Mesenchymal stem cell (in vitro differentiated cells and primary cell): ENCODE results near the gene KCNJ15.
A peak's percentile ranks its signal among the peaks of the same experiment; 100 is the strongest.

Experiments
- DNase-seq: peaks from one replicate; pipeline ENCODE4 v3.0.0-alpha.2; 2013
- H2AFZ ChIP-seq: one replicate; pipeline ENCODE4 v1.6.1; 2013; ENCODE audit warnings: low read depth, mild to moderate bottlenecking, control low read depth, inconsistent platforms, low read length, moderate library complexity
- H2AK5ac ChIP-seq: 2 replicates; pipeline ENCODE4 v1.6.1; 2013; ENCODE audit warnings: low read length, moderate library complexity, mild to moderate bottlenecking, inconsistent platforms; ENCODE audit not compliant: severe bottlenecking
- H2BK120ac ChIP-seq: one replicate; pipeline ENCODE4 v1.6.1; 2013; ENCODE audit warnings: low read depth, mild to moderate bottlenecking, inconsistent platforms, low read length, moderate library complexity
- H2BK12ac ChIP-seq, 2 experiments: one replicate each; pipeline ENCODE4 v1.6.1; 2013; ENCODE audit warnings: inconsistent platforms in 2 of 2, low read length in 2 of 2, mild to moderate bottlenecking in 2 of 2, moderate library complexity in 2 of 2, control low read depth in 1 of 2
- H2BK15ac ChIP-seq: one replicate; pipeline ENCODE4 v1.6.1; 2013; ENCODE audit warnings: mild to moderate bottlenecking, low read depth, inconsistent platforms; ENCODE audit not compliant: poor library complexity, severe bottlenecking
- H2BK5ac ChIP-seq: 2 replicates; pipeline ENCODE4 v1.6.1; 2013; ENCODE audit warnings: low read depth, mild to moderate bottlenecking, low read length, control low read depth, inconsistent platforms; ENCODE audit not compliant: poor library complexity, severe bottlenecking
- H3K14ac ChIP-seq, 2 experiments: one replicate each; pipeline ENCODE4 v1.6.1; 2013; ENCODE audit warnings: inconsistent platforms in 2 of 2, low read length in 2 of 2, control low read depth in 1 of 2, mild to moderate bottlenecking in 1 of 2, moderate library complexity in 1 of 2
- H3K18ac ChIP-seq, 2 experiments: one replicate each; pipeline ENCODE4 v1.6.1; 2013; ENCODE audit warnings: inconsistent platforms in 2 of 2, low read length in 2 of 2, control low read depth in 1 of 2, low read depth in 1 of 2, mild to moderate bottlenecking in 1 of 2
- H3K23ac ChIP-seq, 2 experiments: one replicate each; pipeline ENCODE4 v1.6.1; 2013; ENCODE audit warnings: inconsistent platforms in 2 of 2, low read length in 2 of 2, mild to moderate bottlenecking in 2 of 2, moderate library complexity in 2 of 2, control low read depth in 1 of 2
- H3K27ac ChIP-seq: 2 replicates; pipeline ENCODE4 v1.5.1; 2013; ENCODE audit warnings: mild to moderate bottlenecking, moderate library complexity, low read length, control low read depth, inconsistent platforms; ENCODE audit not compliant: poor library complexity, severe bottlenecking
- H3K27me3 ChIP-seq, 2 experiments: 2 replicates each; pipeline versions ENCODE4 v1.6.1 to v1.7.0; 2013; ENCODE audit warnings: low read length in 2 of 2, mild to moderate bottlenecking in 2 of 2, moderate library complexity in 2 of 2, control low read depth in 1 of 2, inconsistent platforms in 1 of 2; ENCODE audit not compliant: control insufficient read depth in 1 of 2, insufficient read depth in 1 of 2
- H3K36me3 ChIP-seq, 2 experiments: 2 replicates each; pipeline versions ENCODE4 v1.6.1 to v1.7.0; 2013; ENCODE audit warnings: low read length in 2 of 2, control low read depth in 1 of 2, inconsistent platforms in 1 of 2, low read depth in 1 of 2, mild to moderate bottlenecking in 1 of 2; ENCODE audit not compliant: insufficient read depth in 2 of 2, control insufficient read depth in 1 of 2
- H3K4ac ChIP-seq, 2 experiments: one replicate each; pipeline ENCODE4 v1.6.1; 2013; ENCODE audit warnings: inconsistent platforms in 2 of 2, low read length in 2 of 2, mild to moderate bottlenecking in 2 of 2, moderate library complexity in 2 of 2, control low read depth in 1 of 2, low read depth in 1 of 2
- H3K4me1 ChIP-seq: 2 replicates; pipeline ENCODE4 v1.6.1; 2013; ENCODE audit warnings: low read depth, low read length, control low read depth; ENCODE audit not compliant: control insufficient read depth, insufficient read depth
- H3K4me2 ChIP-seq: 2 replicates; pipeline ENCODE4 v1.6.1; 2013; ENCODE audit warnings: low read length, mild to moderate bottlenecking, inconsistent platforms; ENCODE audit not compliant: poor library complexity, severe bottlenecking
- H3K4me3 ChIP-seq, 2 experiments: 2 replicates each; pipeline versions ENCODE4 v1.5.1 to v1.7.0; 2013; ENCODE audit warnings: low read length in 2 of 2, mild to moderate bottlenecking in 2 of 2, control low read depth in 1 of 2, low read depth in 1 of 2; ENCODE audit not compliant: insufficient read depth in 1 of 2
- H3K79me1 ChIP-seq: replicated peaks from 2 replicates; pipeline ENCODE4 v1.6.1; 2013; ENCODE audit warnings: mild to moderate bottlenecking, control low read depth, low read length, inconsistent platforms; ENCODE audit not compliant: poor library complexity, severe bottlenecking
- H3K9ac ChIP-seq: 2 replicates; pipeline ENCODE4 v1.7.0; 2013; ENCODE audit warnings: mild to moderate bottlenecking, low read length, moderate library complexity
- H3K9me3 ChIP-seq: 2 replicates; pipeline ENCODE4 v1.7.0; 2013; ENCODE audit warnings: mild to moderate bottlenecking, low read length; ENCODE audit not compliant: control insufficient read depth
- H4K8ac ChIP-seq: one replicate; pipeline ENCODE4 v1.6.1; 2013; ENCODE audit warnings: inconsistent platforms, mild to moderate bottlenecking, low read length, moderate library complexity
- H4K91ac ChIP-seq: one replicate; pipeline ENCODE4 v1.6.1; 2013; ENCODE audit warnings: mild to moderate bottlenecking, low read length, inconsistent platforms
- WGBS: methylation state at CpG from one replicate; pipeline ENCODE4 v1.1.7; 2013; ENCODE audit warnings: mixed read lengths; 5-methylcytosine and 5-hydroxymethylcytosine counted together

Gene KCNJ15

GRCh38 chr21:38282921-38283320 is 26.1 kb downstream of the KCNJ15 start:
- H3K36me3 ChIP-seq, result peaks cover 0 to 5% of the 10 kb centered on the region in 2 experiments
- H3K4me2 ChIP-seq, result no peak overlapping the region
- no peak overlapping the region for H3K18ac ChIP-seq
- H4K8ac ChIP-seq, result no peak overlapping the region
- no peak overlapping the region for H3K4ac ChIP-seq
- H3K4me3 ChIP-seq, result no peak overlapping the region
- H2AK5ac ChIP-seq, result peak overlapping the region; percentile 15
- no peak overlapping the region for H3K14ac ChIP-seq
- no peak overlapping the region for H3K27ac ChIP-seq
- H2BK120ac ChIP-seq, result no peak overlapping the region
- no peaks in the 10 kb centered on the region for H3K9me3 ChIP-seq
- H3K23ac ChIP-seq, result no peak overlapping the region
- no peaks in the 10 kb centered on the region for H3K79me1 ChIP-seq
- H4K91ac ChIP-seq, result no peak overlapping the region
- H2BK12ac ChIP-seq, result no peak overlapping the region
- peak; percentile 66 for DNase-seq
- H3K27me3 ChIP-seq, result no peaks in the 10 kb centered on the region
- no peak overlapping the region for H2BK5ac ChIP-seq
- no peak overlapping the region for H2AFZ ChIP-seq
- 98% methylated on average over 3 of the region's 3 CpGs for WGBS
- H2BK15ac ChIP-seq, result no peak overlapping the region
- H3K4me1 ChIP-seq, result peaks cover 8% of the 10 kb centered on the region
- peak overlapping the region; percentile 84 for H3K9ac ChIP-seq

GRCh38 chr21:38284216-38284615 is 27.4 kb downstream of the KCNJ15 start:
- peak overlapping the region; percentile 1 for H2BK5ac ChIP-seq
- H3K23ac ChIP-seq, result no peak overlapping the region
- peaks cover 0 to 5% of the 10 kb centered on the region in 2 experiments for H3K36me3 ChIP-seq
- H3K18ac ChIP-seq, result no peak overlapping the region
- H3K9ac ChIP-seq, result peak overlapping the region; percentile 84
- H4K8ac ChIP-seq, result no peak overlapping the region
- H4K91ac ChIP-seq, result no peak overlapping the region
- H2AK5ac ChIP-seq, result peak overlapping the region; percentile 51
- H3K14ac ChIP-seq, result no peak overlapping the region
- H3K4me1 ChIP-seq, result peaks cover 3% of the 10 kb centered on the region
- 93% methylated on average over 6 of the region's 6 CpGs for WGBS
- H3K9me3 ChIP-seq, result no peaks in the 10 kb centered on the region
- no peak overlapping the region for H2AFZ ChIP-seq
- no peaks in the 10 kb centered on the region for H3K27me3 ChIP-seq
- H2BK12ac ChIP-seq, result no peak overlapping the region
- no peaks in the 10 kb centered on the region for H3K79me1 ChIP-seq
- H2BK15ac ChIP-seq, result no peak overlapping the region
- DNase-seq, result no peak
- no peak overlapping the region for H2BK120ac ChIP-seq
- H3K4ac ChIP-seq, result peak overlapping the region in 1 of 2 experiments; percentile 32
- H3K27ac ChIP-seq, result no peak overlapping the region
- no peak overlapping the region for H3K4me3 ChIP-seq
- no peak overlapping the region for H3K4me2 ChIP-seq

- no peak overlapping the region for H2BK15ac ChIP-seq
- H3K18ac ChIP-seq, result no peak overlapping the region
- H2AK5ac ChIP-seq, result no peak overlapping the region
- H2BK120ac ChIP-seq, result no peak overlapping the region
- no peak overlapping the region for H2BK12ac ChIP-seq
- WGBS, result 40% methylated on average over 3 of the region's 3 CpGs
- DNase-seq, result no peak
- H4K8ac ChIP-seq, result no peak overlapping the region
- no peak overlapping the region for H3K14ac ChIP-seq
- H3K23ac ChIP-seq, result no peak overlapping the region
- peaks cover 6% of the 10 kb centered on the region for H3K4me1 ChIP-seq
- no peak overlapping the region for H3K4me2 ChIP-seq
- no peak overlapping the region for H3K4ac ChIP-seq
- H3K4me3 ChIP-seq, result no peak overlapping the region
- no peaks in the 10 kb centered on the region for H3K79me1 ChIP-seq
- peak overlapping the region; percentile 47 for H2BK5ac ChIP-seq
- H3K27ac ChIP-seq, result peak overlapping the region; percentile 93
- no peak overlapping the region for H4K91ac ChIP-seq
- H2AFZ ChIP-seq, result no peak overlapping the region
- H3K9ac ChIP-seq, result peak overlapping the region; percentile 69
- H3K36me3 ChIP-seq, result peaks cover 0 to 5% of the 10 kb centered on the region in 2 experiments
- H3K9me3 ChIP-seq, result no peaks in the 10 kb centered on the region
- H3K27me3 ChIP-seq, result no peaks in the 10 kb centered on the region
Measured at GRCh38 chr21:38286739-38287471, 30.1 kb downstream of the KCNJ15 start.

GRCh38 chr21:38287476-38287875 is 30.7 kb downstream of the KCNJ15 start:
- H3K4ac ChIP-seq, result no peak overlapping the region
- no peaks in the 10 kb centered on the region for H3K27me3 ChIP-seq
- H3K4me3 ChIP-seq, result no peak overlapping the region

More at GRCh38 chr21:38287476-38287875, 30.7 kb downstream of the KCNJ15 start:
- peaks cover 0 to 5% of the 10 kb centered on the region in 2 experiments for H3K36me3 ChIP-seq
- no peak overlapping the region for H3K4me2 ChIP-seq
- no peak overlapping the region for H3K14ac ChIP-seq
- WGBS, result no CpG with 5 or more reads among the region's 1 CpG
- no peak for DNase-seq
- H3K9ac ChIP-seq, result peak overlapping the region; percentile 69
- H4K8ac ChIP-seq, result no peak overlapping the region
- H2AK5ac ChIP-seq, result no peak overlapping the region
- no peaks in the 10 kb centered on the region for H3K9me3 ChIP-seq
- no peak overlapping the region for H2BK12ac ChIP-seq
- no peak overlapping the region for H2AFZ ChIP-seq
- no peak overlapping the region for H3K18ac ChIP-seq
- H2BK120ac ChIP-seq, result no peak overlapping the region
- H4K91ac ChIP-seq, result no peak overlapping the region
- H3K4me1 ChIP-seq, result peaks cover 7% of the 10 kb centered on the region
- no peaks in the 10 kb centered on the region for H3K79me1 ChIP-seq
- H3K23ac ChIP-seq, result no peak overlapping the region
- no peak overlapping the region for H2BK15ac ChIP-seq
- H3K27ac ChIP-seq, result peak overlapping the region; percentile 93
- H2BK5ac ChIP-seq, result no peak overlapping the region
